ENCODE measurements around the gene MYL4. TPM values are rescaled to one million over a fixed set of nuclear protein-coding genes. Genes with fewer than 3 reads are reported as not detected.
A peak's percentile ranks its signal among the peaks of the same experiment; 100 is the strongest.
"Not testable (repeated sequence)": the region's sequence is repeated elsewhere in the genome, so short reads cannot be mapped to it uniquely, and the experiment has no call there.

Gene MYL4
- total RNA-seq: not detected

GRCh38 chr17:47208744-47209488 is at the start of gene MYL4:
Gene MYL4, plus strand, starts transcription at chr17:47209348. Its CDS starts 75 bp downstream, at chr17:47209423.
- Mint-ChIP-seq H3K9me3 (no peaks in the 10 kb centered on the region), H3K27me3 (ENCODE audit: low read depth) (peaks cover 1% of the 10 kb centered on the region), H3K36me3 (ENCODE audit: insufficient read depth) (no peaks in the 10 kb centered on the region), H3K4me3 (no peak within 1 kb of the TSS), H3K4me1 (ENCODE audit: low read depth) (peaks cover 43% of the 10 kb centered on the region)
- DNase-seq: no peak
- ATAC-seq: no peak

GRCh38 chr17:47162013-47162622 is 47.0 kb upstream of the MYL4 start:
- H3K4me1 Mint-ChIP-seq (ENCODE audit: low read depth): peaks cover 17% of the 10 kb centered on the region
- H3K4me3 Mint-ChIP-seq: peak overlapping the region; percentile 5
- no peaks in the 10 kb centered on the region for H3K27me3 Mint-ChIP-seq (ENCODE audit: low read depth)
- no peak for ATAC-seq
- H3K36me3 Mint-ChIP-seq (ENCODE audit: insufficient read depth): peaks cover 10% of the 10 kb centered on the region
- DNase-seq: no peak
- H3K9me3 Mint-ChIP-seq: no peaks in the 10 kb centered on the region

- no peaks in the 10 kb centered on the region for H3K9me3 Mint-ChIP-seq
Observed at GRCh38 chr17:47164263-47164662, 44.9 kb upstream of the MYL4 start.

GRCh38 chr17:47165137-47165536 is 44.0 kb upstream of the MYL4 start:
- Mint-ChIP-seq H3K4me3 (no peak overlapping the region), H3K9me3 (no peaks in the 10 kb centered on the region), H3K27me3 (ENCODE audit: low read depth) (no peaks in the 10 kb centered on the region), H3K36me3 (ENCODE audit: insufficient read depth) (peaks cover 26% of the 10 kb centered on the region), H3K4me1 (ENCODE audit: low read depth) (peaks cover 17% of the 10 kb centered on the region)
- ATAC-seq (no peak), DNase-seq (no peak)

More at GRCh38 chr17:47164263-47164662, 44.9 kb upstream of the MYL4 start:
- peaks cover 17% of the 10 kb centered on the region for H3K4me1 Mint-ChIP-seq (ENCODE audit: low read depth)
- no peaks in the 10 kb centered on the region for H3K27me3 Mint-ChIP-seq (ENCODE audit: low read depth)
- DNase-seq (no peak), ATAC-seq (no peak)
- H3K4me3 Mint-ChIP-seq: no peak overlapping the region
- H3K36me3 Mint-ChIP-seq (ENCODE audit: insufficient read depth): peaks cover 19% of the 10 kb centered on the region

GRCh38 chr17:47166854-47167253 is 42.3 kb upstream of the MYL4 start:
- H3K4me3 Mint-ChIP-seq; H3K9me3 Mint-ChIP-seq; DNase-seq; ATAC-seq; H3K27me3 Mint-ChIP-seq (ENCODE audit: low read depth): not testable (repeated sequence)
- H3K4me1 Mint-ChIP-seq (ENCODE audit: low read depth): peaks cover 20% of the 10 kb centered on the region
- H3K36me3 Mint-ChIP-seq (ENCODE audit: insufficient read depth): peaks cover 30% of the 10 kb centered on the region

GRCh38 chr17:47168896-47169295 is 40.3 kb upstream of the MYL4 start:
- Mint-ChIP-seq H3K36me3 (ENCODE audit: insufficient read depth) (peaks cover 29% of the 10 kb centered on the region), H3K4me1 (ENCODE audit: low read depth) (peaks cover 18% of the 10 kb centered on the region)
- not testable (repeated sequence) for DNase-seq; ATAC-seq; H3K4me3 Mint-ChIP-seq; H3K9me3 Mint-ChIP-seq; H3K27me3 Mint-ChIP-seq (ENCODE audit: low read depth)

GRCh38 chr17:47170710-47171109 is 38.4 kb upstream of the MYL4 start:
- Mint-ChIP-seq H3K27me3 (ENCODE audit: low read depth) (no peaks in the 10 kb centered on the region), H3K4me1 (ENCODE audit: low read depth) (peaks cover 23% of the 10 kb centered on the region), H3K4me3 (no peak overlapping the region), H3K9me3 (no peaks in the 10 kb centered on the region), H3K36me3 (ENCODE audit: insufficient read depth) (peaks cover 35% of the 10 kb centered on the region)
- no peak for DNase-seq
- ATAC-seq: no peak

GRCh38 chr17:47172696-47173565 is 36.2 kb upstream of the MYL4 start:
- H3K36me3 Mint-ChIP-seq (ENCODE audit: insufficient read depth): peaks cover 34% of the 10 kb centered on the region
- no peaks in the 10 kb centered on the region for H3K9me3 Mint-ChIP-seq
- peaks cover 36% of the 10 kb centered on the region for H3K4me1 Mint-ChIP-seq (ENCODE audit: low read depth)
- DNase-seq (no peak), ATAC-seq (no peak)
- no peaks in the 10 kb centered on the region for H3K27me3 Mint-ChIP-seq (ENCODE audit: low read depth)
- H3K4me3 Mint-ChIP-seq: no peak overlapping the region

GRCh38 chr17:47174823-47175222 is 34.3 kb upstream of the MYL4 start:
- H3K9me3 Mint-ChIP-seq; H3K4me3 Mint-ChIP-seq; H3K27me3 Mint-ChIP-seq (ENCODE audit: low read depth); DNase-seq; ATAC-seq: not testable (repeated sequence)
- H3K36me3 Mint-ChIP-seq (ENCODE audit: insufficient read depth): peaks cover 27% of the 10 kb centered on the region
- H3K4me1 Mint-ChIP-seq (ENCODE audit: low read depth): peaks cover 39% of the 10 kb centered on the region

- Mint-ChIP-seq H3K4me3 (no peak overlapping the region), H3K36me3 (ENCODE audit: insufficient read depth) (peaks cover 27% of the 10 kb centered on the region), H3K4me1 (ENCODE audit: low read depth) (peaks cover 41% of the 10 kb centered on the region), H3K9me3 (no peaks in the 10 kb centered on the region), H3K27me3 (ENCODE audit: low read depth) (no peaks in the 10 kb centered on the region)
- no peak for ATAC-seq
- no peak for DNase-seq
Observed at GRCh38 chr17:47176389-47176826, 32.7 kb upstream of the MYL4 start.

GRCh38 chr17:47177261-47177660 is 31.9 kb upstream of the MYL4 start:
- Mint-ChIP-seq H3K4me3 (no peak overlapping the region), H3K4me1 (ENCODE audit: low read depth) (peaks cover 47% of the 10 kb centered on the region), H3K9me3 (no peaks in the 10 kb centered on the region), H3K36me3 (ENCODE audit: insufficient read depth) (peaks cover 24% of the 10 kb centered on the region), H3K27me3 (ENCODE audit: low read depth) (no peaks in the 10 kb centered on the region)
- DNase-seq (no peak), ATAC-seq (no peak)

GRCh38 chr17:47179141-47179540 is 30.0 kb upstream of the MYL4 start:
- H3K36me3 Mint-ChIP-seq (ENCODE audit: insufficient read depth): peaks cover 21% of the 10 kb centered on the region
- ATAC-seq (no peak), DNase-seq (no peak)
- no peaks in the 10 kb centered on the region for H3K27me3 Mint-ChIP-seq (ENCODE audit: low read depth)
- H3K9me3 Mint-ChIP-seq: no peaks in the 10 kb centered on the region
- no peak overlapping the region for H3K4me3 Mint-ChIP-seq
- H3K4me1 Mint-ChIP-seq (ENCODE audit: low read depth): peaks cover 52% of the 10 kb centered on the region

- ATAC-seq: no peak
- H3K27me3 Mint-ChIP-seq (ENCODE audit: low read depth): no peaks in the 10 kb centered on the region
- no peaks in the 10 kb centered on the region for H3K9me3 Mint-ChIP-seq
- H3K4me1 Mint-ChIP-seq (ENCODE audit: low read depth): peaks cover 53% of the 10 kb centered on the region
- no peak for DNase-seq
- H3K4me3 Mint-ChIP-seq: no peak overlapping the region
- H3K36me3 Mint-ChIP-seq (ENCODE audit: insufficient read depth): peaks cover 16% of the 10 kb centered on the region
Observed at GRCh38 chr17:47180337-47180736, 28.8 kb upstream of the MYL4 start.

GRCh38 chr17:47180988-47181387 is 28.2 kb upstream of the MYL4 start:
- H3K4me1 Mint-ChIP-seq (ENCODE audit: low read depth): peaks cover 57% of the 10 kb centered on the region
- ATAC-seq; DNase-seq; H3K9me3 Mint-ChIP-seq; H3K4me3 Mint-ChIP-seq; H3K27me3 Mint-ChIP-seq (ENCODE audit: low read depth): not testable (repeated sequence)
- H3K36me3 Mint-ChIP-seq (ENCODE audit: insufficient read depth): peaks cover 17% of the 10 kb centered on the region
